ENCODE results near the gene ASF1A.

The ASF1A gene

GRCh38 chr6:118876198-118876597 is 17.8 kb upstream of the ASF1A start:
- in situ Hi-C loops (cut with MboI; ENCODE audit: low pct_unique_long_range_greater_than_20kb, low sequenced_read_pairs, unreplicated experiment), result no loop called here
- no peak for DNase-seq (ENCODE audit: low spot score)
- no peak for TF ChIP-seq CTCF (IDR thresholded peaks at IDR 0.05; ENCODE audit: extremely low read depth, insufficient read depth, missing control alignments)

GRCh38 chr6:118876814-118877213 is 17.1 kb upstream of the ASF1A start:
- in situ Hi-C loops (cut with MboI; ENCODE audit: low pct_unique_long_range_greater_than_20kb, low sequenced_read_pairs, unreplicated experiment), result no loop called here
- no peak for DNase-seq (ENCODE audit: low spot score)
- no peak for TF ChIP-seq CTCF (IDR thresholded peaks at IDR 0.05; ENCODE audit: extremely low read depth, insufficient read depth, missing control alignments)

GRCh38 chr6:118877806-118878205 is 16.1 kb upstream of the ASF1A start:
- no peak for DNase-seq (ENCODE audit: low spot score)
- in situ Hi-C loops (cut with MboI; ENCODE audit: low pct_unique_long_range_greater_than_20kb, low sequenced_read_pairs, unreplicated experiment), result no loop called here
- no peak for TF ChIP-seq CTCF (IDR thresholded peaks at IDR 0.05; ENCODE audit: extremely low read depth, insufficient read depth, missing control alignments)

- no peak for TF ChIP-seq CTCF (IDR thresholded peaks at IDR 0.05; ENCODE audit: extremely low read depth, insufficient read depth, missing control alignments)
- in situ Hi-C loops (cut with MboI; ENCODE audit: low pct_unique_long_range_greater_than_20kb, low sequenced_read_pairs, unreplicated experiment), result no loop called here
- DNase-seq (ENCODE audit: low spot score), result no peak
These were observed 12.3 kb upstream of the ASF1A start for GRCh38 chr6:118881440-118882313.

- DNase-seq (ENCODE audit: low spot score), result no peak
- no peak for TF ChIP-seq CTCF (IDR thresholded peaks at IDR 0.05; ENCODE audit: extremely low read depth, insufficient read depth, missing control alignments)
- in situ Hi-C loops (cut with MboI; ENCODE audit: low pct_unique_long_range_greater_than_20kb, low sequenced_read_pairs, unreplicated experiment), result no loop called here
These were observed 11.5 kb upstream of the ASF1A start for GRCh38 chr6:118882314-118882905.

- in situ Hi-C loops (cut with MboI; ENCODE audit: low pct_unique_long_range_greater_than_20kb, low sequenced_read_pairs, unreplicated experiment), result no loop called here
- TF ChIP-seq CTCF (IDR thresholded peaks at IDR 0.05; ENCODE audit: extremely low read depth, insufficient read depth, missing control alignments), result no peak
- DNase-seq (ENCODE audit: low spot score), result no peak
These were observed 7.3 kb upstream of the ASF1A start for GRCh38 chr6:118886641-118887040.

Data from GM13977 (cell line).